ENCODE results near the gene INSRR.

GRCh38 chr1:156852418-156852874, 6.5 kb downstream of the INSRR start:
- no peak for TF ChIP-seq CTCF (IDR thresholded peaks at IDR 0.05)
- TF ChIP-seq POLR2A (IDR thresholded peaks at IDR 0.05) = no peak

Measured in body of pancreas (tissue), 4 donors.